ENCODE data around the gene NTNG1.

The NTNG1 gene

DNA sequence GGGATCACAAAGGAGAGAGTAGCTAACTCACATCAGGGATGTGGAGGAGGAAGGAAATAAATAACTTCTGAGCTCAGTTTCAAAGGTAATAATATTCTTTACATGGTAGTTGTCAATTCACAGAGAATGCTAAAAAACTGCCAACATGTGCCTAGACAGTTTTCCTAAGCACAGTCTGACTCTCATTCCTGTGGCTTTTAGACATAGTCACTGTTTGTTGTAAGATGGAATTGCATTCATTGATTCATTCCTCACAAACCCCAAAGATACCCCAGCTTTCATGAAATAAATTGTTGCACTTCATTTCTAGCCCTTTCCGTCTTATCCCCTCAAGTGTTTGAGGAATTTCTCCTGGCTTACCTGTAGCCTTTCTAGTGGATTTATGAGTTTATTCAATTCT lies 263.9 kb downstream of the NTNG1 start:
- DNase-seq (ENCODE audit: low read depth in 2 of 2), result no peak

DNA sequence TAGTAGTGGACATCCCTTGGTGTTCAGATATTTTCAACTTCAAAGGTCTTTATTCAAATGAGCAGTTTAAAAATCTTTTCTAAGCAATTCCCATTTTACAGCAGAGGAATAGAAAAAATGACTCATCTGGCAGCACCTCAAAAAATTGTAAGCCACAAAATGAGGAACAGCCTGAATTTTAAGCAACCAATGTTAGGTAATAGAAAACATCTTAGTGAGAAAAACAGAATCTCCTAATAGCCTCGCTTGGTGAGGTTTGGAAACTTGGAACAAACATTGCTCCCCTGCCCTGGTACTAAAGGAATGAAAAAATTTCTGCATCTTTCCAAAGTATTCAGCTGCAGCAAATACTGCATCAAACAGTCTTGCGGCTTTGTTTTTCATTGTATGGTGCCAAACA lies 264.4 kb downstream of the NTNG1 start:
- DNase-seq (ENCODE audit: low read depth in 2 of 2), result no peak

DNA sequence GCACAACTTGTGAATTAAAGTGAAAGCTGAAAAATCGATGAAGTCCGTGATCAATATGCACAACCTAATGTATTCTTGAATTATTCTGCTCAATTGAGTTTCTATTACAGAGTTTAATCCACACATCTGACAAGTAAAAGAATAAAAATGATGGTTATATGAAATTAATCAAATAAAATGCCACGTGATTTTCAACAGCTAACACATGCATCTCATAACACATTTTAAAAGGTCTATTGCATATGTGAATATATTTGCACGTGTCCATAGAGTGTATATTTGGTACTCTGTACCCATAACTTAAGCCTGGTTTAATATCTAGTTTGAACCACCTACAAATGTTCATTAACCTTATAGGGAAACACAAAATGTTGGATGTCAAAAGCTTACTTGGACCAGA lies 266.2 kb downstream of the NTNG1 start:
- DNase-seq (ENCODE audit: low read depth in 2 of 2), result no peak

DNA sequence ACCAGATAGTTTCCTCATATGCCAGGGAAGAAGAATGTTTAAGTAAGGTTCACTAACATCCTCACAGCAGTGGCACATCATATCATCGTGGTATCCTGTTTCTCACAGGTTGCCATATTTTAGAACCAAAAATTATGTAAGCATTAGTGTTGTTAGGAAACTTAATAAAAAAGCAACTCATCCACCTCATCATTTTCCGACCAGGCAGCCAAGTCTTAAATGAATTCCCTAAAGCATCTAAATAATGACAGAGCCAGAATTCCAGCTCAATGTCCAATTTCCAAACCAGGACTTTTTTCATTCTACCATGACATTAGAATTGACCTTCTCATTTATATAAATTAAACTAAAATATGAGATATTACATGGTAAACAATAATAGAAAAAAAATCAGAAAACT lies 272.7 kb downstream of the NTNG1 start:
- DNase-seq (ENCODE audit: low read depth in 2 of 2), result no peak

DNA sequence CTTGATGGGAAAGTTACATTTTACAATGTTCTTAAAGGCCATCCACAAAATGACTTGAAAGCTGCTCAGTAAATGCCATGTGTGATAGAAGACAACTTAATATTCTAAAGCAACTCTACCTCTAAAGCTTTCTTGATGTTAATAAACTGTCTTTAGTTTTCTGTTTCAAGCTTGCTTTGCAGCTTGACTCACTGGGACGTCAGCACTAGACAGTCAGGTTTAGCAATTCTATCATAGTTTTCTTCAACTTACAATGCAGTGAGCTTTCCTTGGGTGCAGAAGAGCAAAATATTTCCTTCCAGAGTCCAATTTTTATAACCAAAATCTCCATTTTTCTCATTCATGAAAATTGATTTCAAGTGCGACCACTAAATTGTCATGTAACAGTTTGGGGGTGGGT lies 273.1 kb downstream of the NTNG1 start:
- DNase-seq (ENCODE audit: low read depth in 2 of 2), result no peak

DNA sequence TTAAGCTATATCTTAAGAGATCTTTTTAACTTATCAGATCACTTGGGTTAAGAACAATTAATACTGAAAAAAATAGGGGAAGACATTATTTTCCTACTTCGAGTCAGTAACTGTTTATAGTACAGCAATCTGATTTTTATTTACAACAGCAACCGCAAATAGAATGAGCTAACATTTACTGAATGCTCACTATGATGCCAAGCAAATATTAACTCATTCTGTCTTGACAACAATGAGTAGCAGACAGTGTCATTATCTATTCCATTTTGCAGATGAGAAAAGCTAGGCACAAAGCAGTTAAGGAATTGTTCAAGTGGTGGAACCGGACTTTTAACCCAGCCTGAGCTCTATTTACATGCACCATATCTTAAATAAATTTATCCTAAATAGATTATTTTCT lies 273.7 kb downstream of the NTNG1 start:
- no peak for DNase-seq (ENCODE audit: low read depth in 2 of 2)

DNA sequence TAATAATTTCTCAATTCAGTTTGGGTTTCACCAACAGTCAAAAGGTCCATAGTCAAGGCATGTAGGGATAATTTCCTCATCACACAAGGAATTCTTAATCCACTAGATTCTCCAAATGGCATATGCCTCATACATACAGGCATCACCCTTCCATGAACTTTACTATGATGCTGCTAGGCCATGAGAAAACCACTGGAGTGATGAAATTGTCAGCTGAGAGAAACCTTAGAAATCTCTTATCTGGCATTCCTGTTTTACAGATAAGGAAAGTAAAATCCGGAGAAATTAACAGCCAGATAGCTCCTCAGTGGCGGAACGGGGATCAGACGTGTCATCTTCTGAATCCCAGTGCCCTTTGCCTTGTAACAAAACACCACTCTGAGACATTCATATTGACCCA lies 274.4 kb downstream of the NTNG1 start:
- DNase-seq (ENCODE audit: low read depth in 2 of 2), result no peak

DNA sequence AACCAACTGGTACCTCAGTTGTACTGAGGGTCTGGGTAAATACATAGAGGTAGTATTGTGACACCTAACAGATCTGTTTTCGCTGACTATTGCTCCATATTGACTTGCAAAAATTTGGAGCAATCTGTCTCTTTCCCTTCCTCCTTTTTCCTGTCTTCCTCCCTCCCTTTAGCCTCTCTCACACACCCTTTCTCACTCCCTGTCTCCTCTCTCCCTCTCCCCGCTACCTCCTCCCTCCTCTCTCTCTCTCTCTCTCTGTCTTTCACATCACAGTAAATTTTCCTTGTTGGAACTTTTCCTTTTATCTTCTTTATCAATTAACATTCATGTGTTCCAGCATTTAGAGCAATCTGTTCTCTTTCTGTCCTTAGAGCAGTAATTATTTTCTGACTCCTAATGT lies 278.2 kb downstream of the NTNG1 start:
- no peak for DNase-seq (ENCODE audit: low read depth in 2 of 2)

DNA sequence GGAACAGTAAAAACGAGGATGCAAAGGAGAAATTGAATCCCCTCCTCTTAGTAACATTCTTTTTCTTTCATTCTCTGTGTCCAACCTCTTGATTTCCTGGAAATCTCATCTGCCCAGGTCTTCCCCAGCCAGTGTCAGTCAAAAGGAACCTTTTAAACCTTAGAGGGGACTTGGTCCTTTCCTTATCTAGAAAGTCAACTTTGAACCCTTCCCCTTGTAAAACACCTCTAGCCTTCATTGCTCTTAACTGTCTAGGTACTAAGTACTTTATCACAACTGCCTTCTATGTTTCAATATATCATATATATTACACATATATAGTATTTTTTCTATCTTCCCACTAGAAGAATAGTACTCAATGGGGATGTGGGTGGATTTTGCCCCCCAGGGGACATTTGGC lies 282.1 kb downstream of the NTNG1 start:
- no peak for DNase-seq (ENCODE audit: low read depth in 2 of 2)

DNA sequence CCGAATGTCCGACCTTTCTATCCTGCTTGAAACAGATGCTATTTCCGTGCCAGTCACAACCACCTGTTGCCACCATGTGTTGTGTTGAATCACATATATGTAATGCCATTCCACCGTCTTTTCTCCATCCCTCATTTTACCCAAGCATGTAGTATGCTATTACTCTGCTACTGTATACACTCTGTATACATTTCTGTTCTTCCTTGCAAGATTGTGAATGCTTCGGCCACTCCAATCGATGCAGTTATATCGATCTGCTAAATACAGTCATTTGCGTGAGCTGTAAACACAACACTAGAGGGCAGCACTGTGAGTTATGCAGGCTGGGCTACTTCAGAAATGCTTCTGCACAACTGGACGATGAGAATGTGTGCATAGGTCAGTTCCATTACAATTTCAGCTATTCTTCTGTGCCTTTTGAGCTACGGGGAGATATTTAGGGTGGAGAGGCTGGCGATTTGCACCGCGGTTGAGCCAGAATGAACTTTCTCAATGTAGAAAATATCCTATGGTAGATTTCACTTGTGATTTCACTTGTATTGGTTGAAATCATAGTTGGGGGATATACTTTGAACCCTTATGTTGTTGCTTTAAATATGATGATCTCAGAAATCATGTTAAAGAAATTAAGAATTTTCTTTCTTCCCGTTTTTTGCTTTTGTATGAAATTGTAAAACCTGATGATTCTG lies 289.8 kb downstream of the NTNG1 start:
- DNase-seq (ENCODE audit: low read depth in 2 of 2), result no peak

DNA sequence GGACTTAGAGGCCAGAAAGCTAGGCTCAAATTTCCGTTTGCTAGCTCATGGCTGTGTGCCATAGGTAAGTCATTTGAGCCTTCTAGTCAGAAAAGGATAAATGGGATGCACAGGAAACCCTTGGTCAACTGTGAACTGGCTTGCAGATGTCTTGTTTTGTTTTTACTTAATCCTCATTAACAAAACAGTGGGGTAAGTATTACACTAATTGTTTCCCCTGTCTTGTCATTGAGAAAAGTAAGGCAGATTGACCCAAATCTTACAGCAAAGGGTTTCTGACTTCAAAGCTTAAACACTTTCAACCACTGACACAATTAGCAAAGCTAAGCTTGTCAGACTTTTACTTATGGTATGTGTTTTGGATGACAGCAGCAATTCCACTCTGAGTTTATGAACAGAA lies 291.3 kb downstream of the NTNG1 start:
- DNase-seq (ENCODE audit: low read depth in 2 of 2), result no peak

DNA sequence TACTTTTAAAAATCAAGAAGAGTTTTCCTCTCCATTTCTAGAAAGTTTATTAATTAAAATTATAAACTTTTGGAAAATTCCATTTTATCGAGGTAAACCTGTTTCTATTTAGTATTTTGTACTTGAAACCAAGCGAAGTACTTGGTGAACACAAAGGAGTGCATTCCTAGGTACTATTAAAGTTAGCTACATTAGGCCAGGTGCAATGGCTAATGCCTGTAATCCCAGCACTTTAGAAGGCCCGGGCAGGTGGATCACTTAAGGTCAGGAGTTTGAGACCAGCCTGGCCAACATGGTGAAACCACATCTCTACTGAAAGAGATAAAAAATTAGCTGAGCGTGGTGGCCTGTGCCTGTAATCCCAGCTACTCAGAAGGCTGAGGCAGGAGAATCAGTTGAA lies 292.2 kb downstream of the NTNG1 start:
- no peak for DNase-seq (ENCODE audit: low read depth in 2 of 2)

DNA sequence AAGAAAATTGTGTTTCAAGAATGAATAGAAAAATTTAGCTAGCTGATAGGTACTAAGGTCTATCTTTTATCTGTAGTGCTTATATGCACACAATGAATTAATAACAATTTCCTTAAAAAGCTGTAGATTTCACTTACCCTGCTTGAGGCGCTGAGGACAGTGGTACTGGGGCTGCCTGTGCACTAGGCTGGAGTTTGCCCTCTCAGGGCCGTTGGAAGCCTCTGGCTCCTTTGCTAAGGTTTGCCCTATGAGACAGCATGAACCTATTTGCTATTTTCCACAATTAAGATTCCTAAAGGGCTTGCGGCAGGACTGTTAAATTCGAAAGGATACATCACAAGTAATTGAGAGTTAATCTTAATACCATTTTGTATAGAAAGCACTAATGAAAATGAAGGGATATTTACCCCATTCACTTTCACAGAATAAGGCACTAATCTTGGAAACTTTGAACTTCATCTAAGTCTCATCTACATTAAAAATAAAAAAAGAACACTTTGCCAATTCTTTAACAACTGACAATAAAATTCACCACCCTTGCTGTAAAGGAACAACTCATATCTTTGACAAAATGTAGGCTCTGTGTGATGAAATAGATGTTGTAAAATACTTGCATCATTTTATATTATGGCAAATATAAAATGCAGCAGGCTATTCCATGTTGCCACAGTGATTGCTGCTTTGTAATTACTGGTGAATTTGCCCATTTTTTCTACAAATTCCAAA lies 293.0 kb downstream of the NTNG1 start:
- no peak for DNase-seq (ENCODE audit: low read depth in 2 of 2)

DNA sequence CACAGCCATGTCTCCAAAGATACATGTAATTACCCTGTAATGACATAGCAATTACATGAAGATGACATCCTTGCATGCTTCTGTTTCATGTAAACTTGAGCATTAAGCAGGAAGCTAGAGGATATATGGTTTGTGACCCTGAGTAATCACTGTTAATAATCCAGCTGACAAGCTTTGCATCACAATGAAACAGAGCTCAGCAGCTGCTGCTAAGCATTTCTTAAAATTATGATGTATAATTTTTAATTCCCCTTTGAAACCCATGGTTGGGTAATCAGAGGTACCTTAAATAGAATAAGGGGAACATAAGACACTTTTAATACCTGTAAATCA lies 293.5 kb downstream of the NTNG1 start:
- DNase-seq (ENCODE audit: low read depth in 2 of 2), result no peak

DNA sequence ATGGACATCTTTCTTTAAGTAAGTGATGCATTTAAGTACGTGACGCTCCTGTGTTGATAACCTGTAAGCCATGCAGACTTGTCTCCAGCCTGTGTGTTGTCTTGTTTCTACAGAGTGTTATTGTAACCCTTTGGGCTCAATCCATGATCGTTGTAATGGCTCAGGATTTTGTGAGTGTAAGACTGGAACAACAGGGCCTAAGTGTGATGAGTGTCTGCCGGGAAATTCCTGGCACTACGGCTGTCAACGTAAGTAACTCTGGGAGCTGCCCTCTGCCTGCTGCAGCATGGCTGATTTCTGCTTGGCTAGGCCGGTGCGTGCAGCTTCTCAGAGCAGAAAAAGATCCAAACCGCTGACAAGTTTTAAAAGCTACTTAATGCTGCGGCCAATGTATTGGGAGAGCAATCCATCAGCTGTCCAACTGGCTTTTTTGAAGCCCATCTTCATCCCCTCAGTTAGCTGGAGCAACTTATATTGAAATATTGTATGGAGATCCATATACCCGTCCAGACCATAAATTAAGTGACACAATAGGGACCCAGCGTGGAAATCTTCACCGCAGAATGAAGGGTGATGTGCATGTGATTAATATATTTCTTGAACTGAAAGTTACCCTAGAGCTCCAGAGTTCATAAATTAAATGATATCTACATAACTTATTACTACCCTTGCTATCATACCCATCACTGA lies 295.9 kb downstream of the NTNG1 start:
- DNase-seq (ENCODE audit: low read depth in 2 of 2), result no peak

DNA sequence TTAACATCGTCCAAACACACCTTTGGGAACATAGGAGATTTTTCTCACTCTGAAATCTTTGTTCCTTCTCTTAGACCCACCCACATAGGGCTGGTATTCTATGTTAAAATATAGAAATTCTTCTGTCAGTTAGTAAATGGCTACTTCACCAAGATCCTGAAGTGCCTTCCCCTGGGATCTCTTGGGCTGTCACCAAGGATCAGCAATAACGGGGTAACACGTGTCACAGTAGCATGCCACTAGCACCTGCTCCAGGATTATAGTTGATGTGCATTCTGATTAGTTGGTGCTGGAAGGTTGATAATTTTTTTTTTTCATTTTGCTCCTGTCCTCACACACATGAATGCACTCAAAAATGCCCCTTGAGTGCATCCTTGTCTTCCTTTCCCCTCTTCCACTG lies 298.7 kb downstream of the NTNG1 start:
- no peak for DNase-seq (ENCODE audit: low read depth in 2 of 2)

DNA sequence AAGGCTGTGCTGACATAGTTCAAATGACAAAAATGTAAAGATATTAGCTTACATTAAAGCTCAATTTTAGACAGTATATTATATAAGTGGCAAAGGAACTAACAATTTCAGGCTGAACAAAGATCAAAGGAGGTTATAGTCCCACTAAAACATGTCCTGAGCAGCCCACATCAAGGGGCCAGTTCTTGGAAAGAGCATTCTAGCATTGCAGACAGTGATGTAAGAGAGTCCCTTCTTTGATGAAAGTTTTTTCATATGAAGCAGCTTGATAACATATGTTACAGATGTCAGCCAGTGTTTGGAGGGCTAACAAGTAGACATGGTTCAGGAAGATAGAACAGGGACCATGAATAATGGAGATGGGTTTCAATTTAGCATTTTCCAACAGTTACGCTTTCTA lies 301.7 kb downstream of the NTNG1 start:
- no peak for DNase-seq (ENCODE audit: low read depth in 2 of 2)

DNA sequence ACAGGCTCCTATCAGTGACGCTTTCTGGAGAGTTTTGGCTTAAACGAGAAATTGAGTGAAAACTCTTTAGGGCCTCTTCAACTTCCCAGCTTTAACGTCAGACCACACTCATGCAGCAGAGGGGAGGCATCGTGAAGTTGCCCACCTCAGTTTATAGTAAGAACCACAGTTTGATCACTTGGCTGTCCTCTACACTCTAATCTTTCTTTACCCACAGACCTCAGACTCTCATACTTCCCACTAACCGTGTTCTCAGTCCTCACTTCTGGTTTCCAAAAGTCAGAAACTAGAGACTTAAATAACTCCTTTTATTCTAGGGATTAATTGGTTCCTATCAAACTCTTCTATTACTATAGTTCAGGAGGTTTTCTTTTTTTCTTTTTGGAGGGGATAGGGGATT lies 302.2 kb downstream of the NTNG1 start:
- no peak for DNase-seq (ENCODE audit: low read depth in 2 of 2)

DNA sequence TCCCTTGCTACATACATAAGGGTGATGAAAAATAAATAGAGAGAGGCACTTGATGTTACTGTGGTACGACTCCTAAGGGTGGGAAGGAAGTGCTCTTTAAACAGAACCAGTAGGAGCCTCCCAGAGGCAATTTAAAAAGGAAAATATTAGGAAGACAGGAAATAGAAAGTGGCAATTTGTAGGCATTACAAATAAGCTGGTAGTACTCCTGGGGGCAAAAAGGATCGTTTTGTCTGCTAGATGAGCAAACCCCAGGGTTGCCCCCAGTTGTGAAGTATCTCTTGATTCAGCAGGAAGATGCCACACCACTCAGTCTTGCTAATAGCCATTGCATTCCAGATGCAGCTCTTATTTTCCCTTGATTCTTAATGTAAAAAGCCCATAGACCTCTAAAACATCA lies 303.0 kb downstream of the NTNG1 start:
- DNase-seq (ENCODE audit: low read depth in 2 of 2), result no peak

DNA sequence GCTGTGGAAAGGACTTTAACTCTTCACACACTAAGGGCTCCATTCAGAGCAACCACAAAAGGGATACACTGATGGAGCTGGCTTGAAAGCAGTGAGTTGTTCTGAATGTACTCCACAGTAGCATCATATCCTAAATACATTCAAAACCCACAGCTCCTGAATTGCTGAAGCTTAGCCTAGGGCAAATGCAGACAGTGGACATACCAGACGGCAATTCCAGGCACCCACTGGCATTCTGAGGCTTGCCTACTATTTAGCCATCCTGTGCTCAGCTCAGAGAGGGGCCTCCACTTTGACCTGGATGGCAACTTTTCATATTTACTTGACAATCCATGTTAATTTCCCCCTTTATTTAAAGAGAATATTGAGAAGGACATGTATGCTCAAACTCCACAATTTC lies 303.5 kb downstream of the NTNG1 start:
- DNase-seq (ENCODE audit: low read depth in 2 of 2), result no peak

DNA sequence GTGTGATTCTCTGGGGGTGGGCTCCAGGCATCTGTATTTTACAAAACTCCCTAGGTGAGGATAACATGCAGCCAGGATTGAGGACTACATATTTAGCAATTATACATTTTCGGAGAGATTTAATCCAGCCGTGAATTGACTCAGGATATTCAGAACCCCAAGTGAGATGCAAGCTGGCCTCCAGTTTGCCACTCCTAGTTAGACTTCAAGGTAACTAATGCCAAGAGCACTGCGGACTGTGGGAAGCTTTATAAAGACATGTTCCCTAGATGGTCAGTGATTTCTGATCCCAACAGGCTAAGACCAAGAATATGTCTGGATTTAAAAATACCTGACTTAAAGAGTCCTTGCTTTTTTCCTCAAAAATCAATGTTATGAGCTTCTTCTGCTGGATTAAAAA lies 308.5 kb downstream of the NTNG1 start:
- DNase-seq (ENCODE audit: low read depth in 2 of 2), result no peak

DNA sequence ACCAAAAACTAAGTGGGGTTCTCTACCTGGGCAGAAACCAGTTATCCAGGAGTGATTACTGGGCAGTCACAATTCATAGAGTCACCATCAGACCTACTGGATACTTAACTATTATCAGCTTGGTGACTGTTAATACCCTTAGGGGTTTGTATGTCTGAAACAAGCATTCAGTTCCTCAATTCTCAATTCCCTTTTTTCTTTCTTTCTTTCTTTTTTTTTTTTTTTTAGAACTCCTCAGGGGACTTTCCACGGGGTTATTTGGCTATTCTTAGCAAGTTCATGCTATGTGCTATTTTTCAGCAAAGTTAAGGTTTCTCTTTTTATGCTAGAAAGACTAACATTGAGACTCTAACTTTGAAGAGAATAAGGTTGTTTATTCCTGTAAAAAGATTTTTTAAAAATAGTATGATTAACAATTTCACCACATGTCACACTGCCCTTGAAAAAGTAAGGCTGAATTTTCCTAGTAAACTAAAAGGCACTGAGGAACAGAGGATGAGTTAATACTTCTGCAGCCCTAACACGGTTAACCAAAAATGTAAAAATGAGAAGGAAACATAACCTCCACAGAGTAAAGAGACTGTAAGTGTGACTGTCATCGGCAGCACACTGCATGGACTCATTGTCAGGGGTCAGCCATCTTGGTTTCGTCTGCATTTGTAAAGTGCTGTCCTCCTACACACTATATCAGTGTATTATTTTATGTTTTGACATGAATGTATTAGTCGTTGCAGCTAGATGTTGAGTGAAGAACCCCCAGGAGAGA lies 310.2 kb downstream of the NTNG1 start:
- DNase-seq (ENCODE audit: low read depth in 2 of 2), result no peak

DNA sequence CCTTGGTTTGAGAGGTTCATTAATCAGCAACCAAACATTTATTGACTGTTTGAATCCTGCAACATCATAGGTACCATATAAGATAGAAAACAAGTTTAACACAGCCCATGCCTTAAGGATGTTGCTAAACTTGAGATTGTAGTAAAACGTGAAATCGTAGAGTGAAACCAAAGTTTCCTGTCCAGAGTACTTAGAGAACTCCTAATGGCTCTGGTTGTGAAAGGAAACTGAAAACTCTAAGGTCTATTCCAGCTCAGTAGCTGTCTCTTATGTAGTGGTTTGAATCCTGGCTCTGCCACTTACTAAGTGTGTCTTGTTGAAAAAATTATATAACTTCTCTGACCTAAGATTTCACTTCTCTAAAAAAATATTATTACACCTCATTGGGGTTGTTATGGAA lies 310.9 kb downstream of the NTNG1 start:
- DNase-seq (ENCODE audit: low read depth in 2 of 2), result no peak
